Left ventricle myocardium inferior (tissue), 1 donor: ENCODE measurements around the gene ANKLE2. TPM values are rescaled to one million over a fixed set of nuclear protein-coding genes. Genes with fewer than 3 reads are reported as not detected.

Experiments used
- DNase-seq: peaks from one replicate; pipeline ENCODE4 v3.0.0-alpha.2; 2020
- H3K27ac ChIP-seq: fragments of 200-600 bp; replicated peaks from 2 replicates; pipeline ENCODE4 v1.8.0; 2021
- H3K27me3 ChIP-seq: fragments of 200-600 bp; 2 replicates; pipeline ENCODE4 v1.8.0; 2021; ENCODE audit warnings: low read depth
- H3K36me3 ChIP-seq: fragments of 200-600 bp; 2 replicates; pipeline ENCODE4 v1.8.0; 2021
- H3K4me1 ChIP-seq: fragments of 200-600 bp; 2 replicates; pipeline ENCODE4 v1.8.0; 2021
- H3K4me3 ChIP-seq: fragments of 200-600 bp; 2 replicates; pipeline ENCODE4 v1.8.0; 2021; ENCODE audit warnings: mild to moderate bottlenecking, moderate library complexity
- H3K9me3 ChIP-seq: fragments of 200-600 bp; replicated peaks from 2 replicates; pipeline ENCODE4 v1.8.0; 2021
- CTCF ChIP-seq: fragments of 200-600 bp; IDR thresholded peaks from 2 replicates; pipeline ENCODE4 v1.8.0; 2021; ENCODE audit warnings: antibody characterized with exemption, mild to moderate bottlenecking, borderline replicate concordance
- intact Hi-C: fragments of 100-400 bp; cut with micrococcal nuclease; formaldehyde crosslinking; loops from one replicate; pipeline ENCODE4 v1.11.0; 2022
- total RNA-seq: library from RNA; stranded (reverse); fragmentation: NEBNext Ultra II Directional; extraction: Animal tissue kit (Norgen Biotek cat#: 25700); gene quantifications from one replicate; pipeline ENCODE4 v1.2.1, GENCODE V29; 2021
- donor health status: DM: no; HTN: yes; CAD: no; lungs with severe emphysema.

ANKLE2 gene
- total RNA-seq, 1 donor from 2014 or later, result 21.2 TPM

DNA sequence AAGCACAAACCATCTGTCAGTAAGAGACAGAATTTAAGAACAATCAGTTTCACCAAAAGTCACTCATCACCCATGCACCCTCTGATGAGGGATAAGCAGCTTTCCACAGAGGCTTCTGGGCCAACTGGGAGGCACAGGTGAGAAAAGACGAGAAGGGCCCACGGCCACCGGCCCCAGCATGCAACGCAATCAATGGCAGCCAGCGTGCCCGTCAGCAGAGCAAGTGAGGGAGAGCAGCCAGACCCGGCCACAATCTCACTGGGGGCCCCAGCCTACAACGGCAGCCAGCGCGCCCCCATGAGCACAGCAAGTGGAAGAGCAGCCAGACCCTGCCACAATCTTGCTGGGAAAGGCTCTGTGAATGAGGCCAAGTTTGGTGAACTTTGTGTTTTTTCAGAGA lies 13.3 kb downstream of the ANKLE2 start:
- intact Hi-C loops, result no loop called here
- Histone ChIP-seq H3K27ac (no peak overlapping the region), H3K4me3 (no peak overlapping the region), H3K4me1 (peaks cover 5% of the 10 kb centered on the region), H3K27me3 (no peaks in the 10 kb centered on the region), H3K36me3 (peaks cover 96% of the 10 kb centered on the region), H3K9me3 (no peaks in the 10 kb centered on the region)
- no peak for DNase-seq
- TF ChIP-seq CTCF, result no peak

DNA sequence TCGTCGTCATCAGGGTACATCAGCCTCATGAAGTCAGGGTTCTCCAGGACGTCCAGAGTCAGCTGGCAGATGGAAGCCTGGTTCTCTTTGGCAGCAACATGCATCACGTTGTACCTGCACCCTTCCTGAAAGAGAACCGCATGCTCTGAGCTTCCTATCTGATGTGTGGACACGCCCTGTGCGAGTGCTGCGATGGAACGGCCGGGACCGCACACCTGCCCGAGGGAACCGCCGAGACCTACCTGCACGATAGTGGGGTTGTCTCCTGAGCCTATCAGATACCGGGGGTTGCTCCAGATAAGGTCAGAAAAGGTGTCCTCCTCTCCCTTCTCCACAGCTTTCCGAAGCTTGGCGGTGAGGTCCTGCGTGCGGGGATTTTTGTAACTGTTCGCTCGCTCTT lies 13.7 kb downstream of the ANKLE2 start:
- Histone ChIP-seq H3K4me3 (no peak overlapping the region), H3K36me3 (peaks cover 97% of the 10 kb centered on the region), H3K9me3 (no peaks in the 10 kb centered on the region), H3K27me3 (no peaks in the 10 kb centered on the region), H3K27ac (no peak overlapping the region), H3K4me1 (peaks cover 5% of the 10 kb centered on the region)
- no peak for DNase-seq
- intact Hi-C loops, result no loop called here
- no peak for TF ChIP-seq CTCF

GRCh38 chr12:132747395-132747794 lies 14.2 kb downstream of the ANKLE2 start:
- peaks cover 97% of the 10 kb centered on the region for H3K36me3 ChIP-seq
- no peaks in the 10 kb centered on the region for H3K9me3 ChIP-seq
- no peak overlapping the region for H3K4me3 ChIP-seq
- TF ChIP-seq CTCF, result no peak
- intact Hi-C loops, result no loop called here
- H3K27ac ChIP-seq, result no peak overlapping the region
- H3K27me3 ChIP-seq, result no peaks in the 10 kb centered on the region
- peaks cover 5% of the 10 kb centered on the region for H3K4me1 ChIP-seq
- DNase-seq, result no peak

DNA sequence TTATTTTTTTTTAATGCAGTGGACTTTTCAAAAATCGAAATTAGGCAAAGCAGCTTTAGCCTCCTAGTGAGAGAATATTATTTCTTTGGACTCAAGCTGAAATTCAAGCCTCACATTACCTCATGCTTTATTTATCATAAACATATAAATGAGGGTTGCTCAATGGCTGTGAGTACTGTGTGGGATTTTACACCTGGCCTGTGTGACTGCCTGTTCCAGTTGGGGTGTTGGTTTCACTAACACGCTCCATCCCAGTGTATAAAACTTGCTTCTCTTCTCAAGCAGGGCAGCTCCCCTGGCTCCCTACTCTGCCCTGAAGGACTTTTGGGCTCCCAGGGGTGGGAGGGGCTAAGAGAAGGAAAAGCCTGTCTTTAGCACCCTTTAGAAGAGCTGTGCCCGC lies 15.0 kb downstream of the ANKLE2 start:
- H3K4me1 ChIP-seq, result peaks cover 7% of the 10 kb centered on the region
- no peak for DNase-seq
- no peak overlapping the region for H3K27ac ChIP-seq
- TF ChIP-seq CTCF, result no peak
- H3K9me3 ChIP-seq, result no peaks in the 10 kb centered on the region
- H3K4me3 ChIP-seq, result no peak overlapping the region
- no peaks in the 10 kb centered on the region for H3K27me3 ChIP-seq
- peaks cover 97% of the 10 kb centered on the region for H3K36me3 ChIP-seq
- intact Hi-C loops, result no loop called here

- H3K9me3 ChIP-seq, result no peaks in the 10 kb centered on the region
- intact Hi-C loops, result no loop called here
- peaks cover 34% of the 10 kb centered on the region for H3K4me1 ChIP-seq
- H3K27ac ChIP-seq, result no peak overlapping the region
- no peaks in the 10 kb centered on the region for H3K27me3 ChIP-seq
- no peak for TF ChIP-seq CTCF
- peaks cover 96% of the 10 kb centered on the region for H3K36me3 ChIP-seq
- no peak overlapping the region for H3K4me3 ChIP-seq
- DNase-seq, result no peak
Observed at GRCh38 chr12:132743831-132744230, 17.8 kb downstream of the ANKLE2 start.

- H3K27ac ChIP-seq, result peak overlapping the region; percentile 86
- H3K4me1 ChIP-seq, result peaks cover 38% of the 10 kb centered on the region
- no peak overlapping the region for H3K4me3 ChIP-seq
- no peaks in the 10 kb centered on the region for H3K9me3 ChIP-seq
- H3K27me3 ChIP-seq, result no peaks in the 10 kb centered on the region
- no peak for DNase-seq
- intact Hi-C loops, result no loop called here
- TF ChIP-seq CTCF, result no peak
- H3K36me3 ChIP-seq, result peaks cover 94% of the 10 kb centered on the region
Observed at GRCh38 chr12:132741620-132742019, 20.0 kb downstream of the ANKLE2 start.
